HEK293T (cell line): Measurements from ENCODE around the gene METTL18.

Experiments used
- CTCF ChIA-PET: fragments of 350-600 bp; formaldehyde crosslinking; extraction: SDS; loops from one replicate; lab custom pipeline; 2021; ENCODE audit warnings: antibody characterized with exemption, inconsistent platforms; lab: Yijun Ruan, JAX
- POLR2A ChIA-PET: fragments of 350-600 bp; formaldehyde crosslinking; extraction: SDS; loops from one replicate; lab custom pipeline; 2020; ENCODE audit warnings: antibody characterized with exemption, inconsistent platforms; lab: Yijun Ruan, JAX
- DNase-seq: peaks from one replicate; pipeline ENCODE4 v3.0.0; 2012; ENCODE audit warnings: mixed read lengths; ENCODE audit errors: extremely low spot score
- ARNT ChIP-seq: fragments of 450-650 bp; IDR thresholded peaks from 2 replicates; pipeline ENCODE4 v1.6.1; 2017; ENCODE audit warnings: mild to moderate bottlenecking
- BHLHE40 ChIP-seq: fragments of 450-650 bp; IDR thresholded peaks from 2 replicates; pipeline ENCODE4 v1.6.1; 2016; ENCODE audit warnings: mild to moderate bottlenecking, moderate library complexity, borderline replicate concordance
- CTBP1 ChIP-seq: fragments of 450-650 bp; IDR thresholded peaks from 2 replicates; pipeline ENCODE4 v1.6.1; 2016; ENCODE audit warnings: borderline replicate concordance
- ELF4 ChIP-seq: fragments of 450-650 bp; IDR thresholded peaks from 2 replicates; pipeline ENCODE4 v1.6.1; 2017; ENCODE audit warnings: antibody characterized with exemption
- FOXA1 ChIP-seq: fragments of 450-650 bp; IDR thresholded peaks from 2 replicates; pipeline ENCODE4 v1.6.1; 2016; ENCODE audit warnings: mild to moderate bottlenecking
- FOXK2 ChIP-seq: fragments of 450-650 bp; IDR thresholded peaks from 2 replicates; pipeline ENCODE4 v1.6.1; 2016; ENCODE audit warnings: mild to moderate bottlenecking
- FOXM1 ChIP-seq: fragments of 450-650 bp; IDR thresholded peaks from 2 replicates; pipeline ENCODE4 v1.6.1; 2017; ENCODE audit warnings: mild to moderate bottlenecking, borderline replicate concordance
- HDGF ChIP-seq: fragments of 450-650 bp; IDR thresholded peaks from 2 replicates; pipeline ENCODE4 v1.6.1; 2017; ENCODE audit warnings: antibody characterized with exemption, borderline replicate concordance
- L3MBTL2 ChIP-seq: fragments of 450-650 bp; conservative IDR thresholded peaks from 2 replicates; pipeline ENCODE4 v1.6.1; 2016; ENCODE audit warnings: mild to moderate bottlenecking
- LEF1 ChIP-seq: fragments of 450-650 bp; IDR thresholded peaks from 2 replicates; pipeline ENCODE4 v1.6.1; 2017; ENCODE audit warnings: mild to moderate bottlenecking, borderline replicate concordance
- NFRKB ChIP-seq: fragments of 450-650 bp; IDR thresholded peaks from 2 replicates; pipeline ENCODE4 v1.6.1; 2016; ENCODE audit warnings: mild to moderate bottlenecking, moderate library complexity
- PKNOX1 ChIP-seq: fragments of 450-650 bp; IDR thresholded peaks from 2 replicates; pipeline ENCODE4 v1.6.1; 2016
- SP1 ChIP-seq: fragments of 450-650 bp; IDR thresholded peaks from 2 replicates; pipeline ENCODE4 v1.6.1; 2017
- SUZ12 ChIP-seq: fragments of 450-650 bp; IDR thresholded peaks from 2 replicates; pipeline ENCODE4 v1.6.1; 2016; ENCODE audit warnings: mild to moderate bottlenecking
- TARDBP ChIP-seq: fragments of 450-650 bp; IDR thresholded peaks from 2 replicates; pipeline ENCODE4 v1.6.1; 2016
- ZNF384 ChIP-seq: fragments of 450-650 bp; IDR thresholded peaks from 2 replicates; pipeline ENCODE4 v1.6.1; 2016

METTL18 gene

GRCh38 chr1:169829671-169830070 lies 35.0 kb upstream of the METTL18 start:
- POLR2A ChIA-PET, result no interaction called here

GRCh38 chr1:169824153-169824552 lies 29.4 kb upstream of the METTL18 start:
- TF ChIP-seq CTBP1 (no peak), SUZ12 (no peak), TARDBP (no peak), PKNOX1 (no peak), ELF4 (no peak), NFRKB (no peak), LEF1 (no peak), HDGF (no peak), ZNF384 (no peak), FOXA1 (no peak), SP1 (no peak), FOXK2 (no peak), L3MBTL2 (no peak), FOXM1 (no peak), ARNT (no peak), BHLHE40 (no peak)
- no peak for DNase-seq
- ChIA-PET POLR2A (no interaction called here), CTCF (no interaction called here)

More at GRCh38 chr1:169829671-169830070, 35.0 kb upstream of the METTL18 start:
- TF ChIP-seq L3MBTL2, result no peak
- TF ChIP-seq FOXK2, result no peak
- TF ChIP-seq FOXA1, result no peak
- no peak for TF ChIP-seq CTBP1
- TF ChIP-seq ELF4, result no peak
- no peak for TF ChIP-seq BHLHE40
- TF ChIP-seq SUZ12, result no peak
- no peak for TF ChIP-seq ZNF384
- no peak for TF ChIP-seq NFRKB
- no peak for TF ChIP-seq PKNOX1
- no peak for TF ChIP-seq ARNT
- TF ChIP-seq TARDBP, result no peak
- TF ChIP-seq FOXM1, result no peak
- TF ChIP-seq HDGF, result no peak
- TF ChIP-seq LEF1, result no peak
- no peak for TF ChIP-seq SP1
- CTCF ChIA-PET, result no interaction called here
- DNase-seq, result no peak

- TF ChIP-seq BHLHE40, result no peak
- no peak for TF ChIP-seq L3MBTL2
- TF ChIP-seq PKNOX1, result no peak
- TF ChIP-seq ELF4, result no peak
- TF ChIP-seq LEF1, result no peak
- TF ChIP-seq FOXK2, result no peak
- TF ChIP-seq ARNT, result no peak
- TF ChIP-seq SP1, result no peak
- TF ChIP-seq NFRKB, result no peak
- TF ChIP-seq HDGF, result no peak
- TF ChIP-seq TARDBP, result no peak
- no peak for TF ChIP-seq SUZ12
- TF ChIP-seq FOXA1, result no peak
- no peak for TF ChIP-seq CTBP1
- no peak for TF ChIP-seq FOXM1
- no peak for TF ChIP-seq ZNF384
- DNase-seq, result no peak
- POLR2A ChIA-PET, result no interaction called here
- CTCF ChIA-PET, result no interaction called here
These were observed 26.8 kb upstream of the METTL18 start for GRCh38 chr1:169821500-169821899.

GRCh38 chr1:169816617-169817016 lies 21.9 kb upstream of the METTL18 start:
- DNase-seq, result no peak
- CTCF ChIA-PET, result no interaction called here
- POLR2A ChIA-PET, result no interaction called here
- no peak for TF ChIP-seq ELF4
- no peak for TF ChIP-seq BHLHE40
- no peak for TF ChIP-seq PKNOX1
- no peak for TF ChIP-seq CTBP1
- no peak for TF ChIP-seq SUZ12
- TF ChIP-seq L3MBTL2, result no peak
- TF ChIP-seq FOXM1, result no peak

- POLR2A ChIA-PET, result no interaction called here
- DNase-seq, result no peak
- TF ChIP-seq ARNT (no peak), SP1 (no peak), TARDBP (no peak), SUZ12 (no peak), FOXA1 (no peak), PKNOX1 (no peak), L3MBTL2 (no peak), FOXM1 (no peak), NFRKB (no peak)
- CTCF ChIA-PET, result no interaction called here
These were observed 19.6 kb upstream of the METTL18 start for GRCh38 chr1:169814265-169814664.
